GM23338 (cell line): ENCODE results near the gene WDHD1. TPM values are rescaled to one million over a fixed set of nuclear protein-coding genes. Genes with fewer than 3 reads are reported as not detected.

Source experiments
- ATAC-seq: fragments of 200-7000 bp; cut with Tn5 transposase; 3 replicates; pipeline ENCODE4 v1.9.1; 2020
- DNase-seq: peaks from one replicate; pipeline ENCODE4 v3.0.0-alpha.2; 2015; ENCODE audit warnings: low spot score
- H2AFZ ChIP-seq: fragments of 200-600 bp; sonication (generic); 2 replicates; pipeline ENCODE4 v1.8.0; 2016; ENCODE audit warnings: antibody characterized with exemption, mild to moderate bottlenecking, moderate library complexity
- H3F3A ChIP-seq: fragments of 200-600 bp; sonication (generic); replicated peaks from 2 replicates; pipeline ENCODE4 v1.8.0; 2017; ENCODE audit warnings: antibody characterized with exemption, mixed run types, low read depth
- H3K27ac ChIP-seq: fragments of 200-600 bp; sonication (generic); 2 replicates; pipeline ENCODE4 v1.6.1; 2016; ENCODE audit warnings: low read depth
- H3K27me3 ChIP-seq: fragments of 200-600 bp; sonication (generic); 2 replicates; pipeline ENCODE4 v1.8.0; 2016; ENCODE audit warnings: mild to moderate bottlenecking, mixed run types, moderate library complexity; ENCODE audit not compliant: insufficient read depth
- H3K36me3 ChIP-seq: fragments of 200-600 bp; sonication (generic); 2 replicates; pipeline ENCODE4 v1.8.0; 2016; ENCODE audit warnings: mild to moderate bottlenecking; ENCODE audit not compliant: insufficient read depth
- H3K4me1 ChIP-seq: fragments of 200-600 bp; sonication (generic); 2 replicates; pipeline ENCODE4 v1.8.0; 2016; ENCODE audit warnings: mild to moderate bottlenecking, moderate library complexity; ENCODE audit not compliant: insufficient read depth
- H3K4me2 ChIP-seq: fragments of 200-600 bp; sonication (generic); 2 replicates; pipeline ENCODE4 v1.7.1; 2017; ENCODE audit warnings: mixed run types
- H3K4me3 ChIP-seq: fragments of 200-600 bp; sonication (generic); 2 replicates; pipeline ENCODE4 v1.6.1; 2016; ENCODE audit warnings: mixed run types
- H3K79me2 ChIP-seq: fragments of 200-600 bp; sonication (generic); replicated peaks from 2 replicates; pipeline ENCODE4 v1.8.0; 2017; ENCODE audit warnings: mild to moderate bottlenecking; ENCODE audit not compliant: insufficient read depth
- H3K9me2 ChIP-seq: fragments of 200-600 bp; sonication (generic); 2 replicates; pipeline ENCODE4 v1.8.0; 2017; ENCODE audit not compliant: insufficient read depth
- H4K20me1 ChIP-seq: fragments of 200-600 bp; sonication (generic); replicated peaks from 2 replicates; pipeline ENCODE4 v1.8.0; 2017; ENCODE audit warnings: mild to moderate bottlenecking; ENCODE audit not compliant: insufficient read depth
- H3K27ac Mint-ChIP-seq: 2 replicates; pipeline ENCODE4 v1.8.0; 2020; ENCODE audit warnings: inconsistent platforms, mild to moderate bottlenecking, moderate library complexity, mixed read lengths
- H3K27me3 Mint-ChIP-seq: 3 replicates; pipeline ENCODE4 v1.8.0; 2022; ENCODE audit warnings: low read depth, mild to moderate bottlenecking, moderate library complexity, mixed read lengths, inconsistent platforms; ENCODE audit not compliant: insufficient read depth, poor library complexity
- H3K36me3 Mint-ChIP-seq: 3 replicates; pipeline ENCODE4 v1.8.0; 2021; ENCODE audit warnings: low read depth, mild to moderate bottlenecking, inconsistent platforms, moderate library complexity, mixed read lengths
- H3K4me1 Mint-ChIP-seq: 3 replicates; pipeline ENCODE4 v1.8.0; 2020; ENCODE audit warnings: mild to moderate bottlenecking, inconsistent platforms, mixed read lengths
- H3K4me3 Mint-ChIP-seq: 3 replicates; pipeline ENCODE4 v1.8.0; 2021; ENCODE audit warnings: moderate library complexity, mild to moderate bottlenecking, inconsistent platforms, mixed read lengths
- H3K9me3 Mint-ChIP-seq: 3 replicates; pipeline ENCODE4 v1.8.0; 2020; ENCODE audit warnings: moderate library complexity, mild to moderate bottlenecking, inconsistent platforms, mixed read lengths
- EZH2 ChIP-seq: fragments of 200-600 bp; sonication (generic); IDR thresholded peaks from one replicate; pipeline ENCODE4 v1.8.0; 2017; ENCODE audit warnings: antibody characterized with exemption, mild to moderate bottlenecking, low read depth; ENCODE audit not compliant: unreplicated experiment
- EZH2phosphoT487 ChIP-seq: fragments of 200-600 bp; sonication (generic); IDR thresholded peaks from one replicate; pipeline ENCODE4 v1.8.1; 2018; ENCODE audit warnings: antibody characterized with exemption; ENCODE audit not compliant: unreplicated experiment
- NANOG ChIP-seq: IDR thresholded peaks from 2 replicates; pipeline ENCODE4 v1.6.1; 2016; ENCODE audit warnings: antibody characterized with exemption, borderline replicate concordance
- POLR2AphosphoS5 ChIP-seq: IDR thresholded peaks from 2 replicates; pipeline ENCODE4 v1.6.1; 2016; ENCODE audit warnings: antibody characterized with exemption, low read depth
- STAT1 ChIP-seq: IDR thresholded peaks from one replicate; pipeline ENCODE4 v1.6.1; 2016; ENCODE audit warnings: antibody characterized with exemption; ENCODE audit not compliant: unreplicated experiment
- ZNF114 ChIP-seq: fragments of 250-450 bp; sonication (Bioruptor Pico); IDR thresholded peaks from 2 replicates; pipeline ENCODE4 v1.5.0; 2020; ENCODE audit warnings: mild to moderate bottlenecking, moderate library complexity
- polyA plus RNA-seq: library from polyadenylated mRNA; unstranded; fragments of >200 nt; fragmentation: Nextera tagmentation; extraction: Ambion mirVana; gene quantifications from 2 replicates; pipeline ENCODE4 v1.2.1, GENCODE V29; 2016
- total RNA-seq: library from RNA; depleted of rRNA; stranded (reverse); fragments of >200 nt; shearing (Covaris generic); gene quantifications from 2 replicates; pipeline ENCODE4 v1.2.3, GENCODE V29; 2014
- TF ChIP-seq, protein P1 (sequence below): IDR thresholded peaks from one replicate; pipeline ENCODE4 v1.6.1; 2018; ENCODE audit warnings: antibody characterized with exemption; ENCODE audit not compliant: unreplicated experiment
- TF ChIP-seq, protein P2 (sequence below): IDR thresholded peaks from 2 replicates; pipeline ENCODE4 v1.6.1; 2016; ENCODE audit warnings: antibody characterized with exemption
- TF ChIP-seq, protein P3 (sequence below), 2 experiments: fragments of 200-600 bp in 1 of 2; sonication (generic) in 1 of 2; conservative IDR thresholded peaks; 2 replicates each; pipeline versions ENCODE4 v1.5.1 to v1.6.1; 2016 to 2017; ENCODE audit warnings: antibody characterized with exemption in 2 of 2, low read depth in 2 of 2, mild to moderate bottlenecking in 2 of 2, moderate library complexity in 1 of 2

The WDHD1 gene
- total and polyA plus RNA-seq, 2 experiments from 2014 or later = 48.8 to 65.4 TPM

DNA sequence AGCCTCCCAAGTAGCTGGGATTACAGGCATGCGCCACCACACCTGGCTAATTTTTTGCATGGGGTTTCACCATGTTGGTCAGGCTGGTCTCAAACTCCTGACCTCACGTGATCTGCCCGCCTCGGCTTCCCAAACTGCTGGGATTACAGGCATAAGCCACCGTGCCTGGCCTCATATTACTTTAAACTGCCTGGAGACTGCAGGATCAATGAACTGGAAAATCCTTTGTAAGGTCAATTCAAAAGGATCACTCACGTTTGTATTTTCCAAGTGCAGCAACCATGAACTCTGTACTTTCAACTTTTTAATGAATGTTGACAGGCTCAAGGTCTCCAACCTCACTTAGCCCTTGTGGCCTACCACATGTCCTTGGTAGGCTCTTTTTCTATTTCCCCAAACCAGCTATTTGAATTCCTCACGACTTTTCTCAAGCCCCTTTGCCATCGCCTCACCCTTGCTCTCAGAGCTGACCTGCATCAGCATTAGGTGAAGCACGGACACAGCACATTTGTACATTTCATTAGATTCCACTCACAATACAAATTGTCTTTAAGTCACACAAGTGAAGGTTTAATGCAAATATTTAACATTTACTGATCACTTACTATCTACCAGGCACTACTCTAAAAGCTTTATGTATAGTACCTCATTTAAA is 82.0 kb downstream of the WDHD1 start:
- TF ChIP-seq, protein P1, sequence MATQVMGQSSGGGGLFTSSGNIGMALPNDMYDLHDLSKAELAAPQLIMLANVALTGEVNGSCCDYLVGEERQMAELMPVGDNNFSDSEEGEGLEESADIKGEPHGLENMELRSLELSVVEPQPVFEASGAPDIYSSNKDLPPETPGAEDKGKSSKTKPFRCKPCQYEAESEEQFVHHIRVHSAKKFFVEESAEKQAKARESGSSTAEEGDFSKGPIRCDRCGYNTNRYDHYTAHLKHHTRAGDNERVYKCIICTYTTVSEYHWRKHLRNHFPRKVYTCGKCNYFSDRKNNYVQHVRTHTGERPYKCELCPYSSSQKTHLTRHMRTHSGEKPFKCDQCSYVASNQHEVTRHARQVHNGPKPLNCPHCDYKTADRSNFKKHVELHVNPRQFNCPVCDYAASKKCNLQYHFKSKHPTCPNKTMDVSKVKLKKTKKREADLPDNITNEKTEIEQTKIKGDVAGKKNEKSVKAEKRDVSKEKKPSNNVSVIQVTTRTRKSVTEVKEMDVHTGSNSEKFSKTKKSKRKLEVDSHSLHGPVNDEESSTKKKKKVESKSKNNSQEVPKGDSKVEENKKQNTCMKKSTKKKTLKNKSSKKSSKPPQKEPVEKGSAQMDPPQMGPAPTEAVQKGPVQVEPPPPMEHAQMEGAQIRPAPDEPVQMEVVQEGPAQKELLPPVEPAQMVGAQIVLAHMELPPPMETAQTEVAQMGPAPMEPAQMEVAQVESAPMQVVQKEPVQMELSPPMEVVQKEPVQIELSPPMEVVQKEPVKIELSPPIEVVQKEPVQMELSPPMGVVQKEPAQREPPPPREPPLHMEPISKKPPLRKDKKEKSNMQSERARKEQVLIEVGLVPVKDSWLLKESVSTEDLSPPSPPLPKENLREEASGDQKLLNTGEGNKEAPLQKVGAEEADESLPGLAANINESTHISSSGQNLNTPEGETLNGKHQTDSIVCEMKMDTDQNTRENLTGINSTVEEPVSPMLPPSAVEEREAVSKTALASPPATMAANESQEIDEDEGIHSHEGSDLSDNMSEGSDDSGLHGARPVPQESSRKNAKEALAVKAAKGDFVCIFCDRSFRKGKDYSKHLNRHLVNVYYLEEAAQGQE = no peak
- TF ChIP-seq EZH2phosphoT487 (no peak), STAT1 (no peak), EZH2 (no peak), ZNF114 (no peak), POLR2AphosphoS5 (no peak)
- TF ChIP-seq, protein P2, sequence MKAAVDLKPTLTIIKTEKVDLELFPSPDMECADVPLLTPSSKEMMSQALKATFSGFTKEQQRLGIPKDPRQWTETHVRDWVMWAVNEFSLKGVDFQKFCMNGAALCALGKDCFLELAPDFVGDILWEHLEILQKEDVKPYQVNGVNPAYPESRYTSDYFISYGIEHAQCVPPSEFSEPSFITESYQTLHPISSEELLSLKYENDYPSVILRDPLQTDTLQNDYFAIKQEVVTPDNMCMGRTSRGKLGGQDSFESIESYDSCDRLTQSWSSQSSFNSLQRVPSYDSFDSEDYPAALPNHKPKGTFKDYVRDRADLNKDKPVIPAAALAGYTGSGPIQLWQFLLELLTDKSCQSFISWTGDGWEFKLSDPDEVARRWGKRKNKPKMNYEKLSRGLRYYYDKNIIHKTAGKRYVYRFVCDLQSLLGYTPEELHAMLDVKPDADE = no peak
- TF ChIP-seq, protein P3, sequence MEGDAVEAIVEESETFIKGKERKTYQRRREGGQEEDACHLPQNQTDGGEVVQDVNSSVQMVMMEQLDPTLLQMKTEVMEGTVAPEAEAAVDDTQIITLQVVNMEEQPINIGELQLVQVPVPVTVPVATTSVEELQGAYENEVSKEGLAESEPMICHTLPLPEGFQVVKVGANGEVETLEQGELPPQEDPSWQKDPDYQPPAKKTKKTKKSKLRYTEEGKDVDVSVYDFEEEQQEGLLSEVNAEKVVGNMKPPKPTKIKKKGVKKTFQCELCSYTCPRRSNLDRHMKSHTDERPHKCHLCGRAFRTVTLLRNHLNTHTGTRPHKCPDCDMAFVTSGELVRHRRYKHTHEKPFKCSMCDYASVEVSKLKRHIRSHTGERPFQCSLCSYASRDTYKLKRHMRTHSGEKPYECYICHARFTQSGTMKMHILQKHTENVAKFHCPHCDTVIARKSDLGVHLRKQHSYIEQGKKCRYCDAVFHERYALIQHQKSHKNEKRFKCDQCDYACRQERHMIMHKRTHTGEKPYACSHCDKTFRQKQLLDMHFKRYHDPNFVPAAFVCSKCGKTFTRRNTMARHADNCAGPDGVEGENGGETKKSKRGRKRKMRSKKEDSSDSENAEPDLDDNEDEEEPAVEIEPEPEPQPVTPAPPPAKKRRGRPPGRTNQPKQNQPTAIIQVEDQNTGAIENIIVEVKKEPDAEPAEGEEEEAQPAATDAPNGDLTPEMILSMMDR (conservative IDR thresholded peaks at IDR 0.05; ENCODE audit: low read depth in 2 of 2) = no peak
- no peak for DNase-seq
- Mint-ChIP-seq H3K4me3 (no peak overlapping the region), H3K36me3 (peaks cover 67% of the 10 kb centered on the region), H3K27me3 (peaks cover 7% of the 10 kb centered on the region), H3K4me1 (peaks cover 17% of the 10 kb centered on the region; the same call in 2 of the 3 replicates), H3K9me3 (peaks cover 30% of the 10 kb centered on the region), H3K27ac (no peak overlapping the region)
- Histone ChIP-seq H2AFZ (no peak overlapping the region), H3F3A (no peaks in the 10 kb centered on the region), H3K4me3 (no peak overlapping the region), H3K4me1 (no peaks in the 10 kb centered on the region), H3K9me2 (no peaks in the 10 kb centered on the region), H3K27ac (no peak overlapping the region), H3K79me2 (no peaks in the 10 kb centered on the region), H3K36me3 (peaks cover 32% of the 10 kb centered on the region), H3K4me2 (no peak overlapping the region), H4K20me1 (no peaks in the 10 kb centered on the region), H3K27me3 (no peaks in the 10 kb centered on the region)
- ATAC-seq = no peak

DNA sequence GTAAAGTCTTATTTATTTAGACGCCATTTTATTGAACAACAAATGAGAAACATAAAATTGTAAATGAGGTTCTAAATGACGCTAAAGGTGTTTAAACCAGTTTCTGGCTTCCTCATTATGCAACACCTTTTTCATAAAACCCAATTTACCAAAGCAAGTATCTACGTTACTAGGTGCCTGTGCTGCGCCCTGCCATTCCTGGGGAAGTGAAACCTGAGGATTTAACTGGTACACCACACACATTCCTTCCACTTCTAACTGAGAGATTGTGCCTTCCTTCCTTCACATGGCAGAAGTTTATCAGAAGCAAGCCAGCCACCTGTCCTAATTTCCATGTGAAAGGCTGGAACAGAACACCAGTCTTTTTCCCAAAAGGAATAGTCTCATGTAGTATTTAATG is 84.0 kb downstream of the WDHD1 start:
- Histone ChIP-seq H3K4me3 (no peak overlapping the region), H3K79me2 (no peaks in the 10 kb centered on the region), H3K9me2 (no peaks in the 10 kb centered on the region), H3K27ac (no peak overlapping the region), H3F3A (no peaks in the 10 kb centered on the region), H4K20me1 (no peaks in the 10 kb centered on the region), H3K4me1 (no peaks in the 10 kb centered on the region), H3K36me3 (peaks cover 21% of the 10 kb centered on the region), H2AFZ (no peak overlapping the region), H3K27me3 (no peaks in the 10 kb centered on the region), H3K4me2 (no peak overlapping the region)
- H3K4me3 Mint-ChIP-seq = no peak overlapping the region
- ATAC-seq (peak; percentile 42; the same call in 2 of the 3 replicates), DNase-seq (peak; percentile 41)
- H3K27ac Mint-ChIP-seq = peak overlapping the region; percentile 21; the same call in 1 of the 2 replicates
- H3K9me3 Mint-ChIP-seq = peaks cover 11% of the 10 kb centered on the region
- H3K27me3 Mint-ChIP-seq = peaks cover 7% of the 10 kb centered on the region
- H3K36me3 Mint-ChIP-seq = peaks cover 50% of the 10 kb centered on the region
- peaks cover 17% of the 10 kb centered on the region; the same call in 2 of the 3 replicates for H3K4me1 Mint-ChIP-seq
- TF ChIP-seq NANOG (no peak), EZH2phosphoT487 (no peak)
- TF ChIP-seq, protein P1 = no peak
